ENCODE measurements around the gene SNX9.

DNA sequence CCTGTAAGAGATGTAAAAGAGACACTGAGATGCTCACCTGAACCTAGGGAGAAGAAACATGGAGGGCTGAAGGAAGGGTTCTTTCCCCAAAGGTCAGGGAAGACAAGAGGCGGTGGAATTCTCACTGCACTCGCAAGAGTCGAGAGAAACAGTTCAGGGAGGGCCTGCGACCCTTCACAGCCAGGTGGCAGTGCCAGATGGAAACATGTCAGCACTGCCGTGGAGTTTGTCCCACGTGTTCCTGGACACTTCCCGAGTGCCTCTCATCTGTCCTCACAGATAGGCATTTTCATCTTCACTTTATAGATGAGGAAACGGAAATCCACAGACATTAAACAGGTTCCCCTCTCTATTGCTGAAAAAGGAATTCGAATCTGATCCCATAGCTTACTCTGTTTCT, 88.2 kb downstream of the SNX9 start:
- TF ChIP-seq POLR2A (IDR thresholded peaks at IDR 0.05; ENCODE audit: low read depth, low read length), result no peak
- TF ChIP-seq, protein P1, sequence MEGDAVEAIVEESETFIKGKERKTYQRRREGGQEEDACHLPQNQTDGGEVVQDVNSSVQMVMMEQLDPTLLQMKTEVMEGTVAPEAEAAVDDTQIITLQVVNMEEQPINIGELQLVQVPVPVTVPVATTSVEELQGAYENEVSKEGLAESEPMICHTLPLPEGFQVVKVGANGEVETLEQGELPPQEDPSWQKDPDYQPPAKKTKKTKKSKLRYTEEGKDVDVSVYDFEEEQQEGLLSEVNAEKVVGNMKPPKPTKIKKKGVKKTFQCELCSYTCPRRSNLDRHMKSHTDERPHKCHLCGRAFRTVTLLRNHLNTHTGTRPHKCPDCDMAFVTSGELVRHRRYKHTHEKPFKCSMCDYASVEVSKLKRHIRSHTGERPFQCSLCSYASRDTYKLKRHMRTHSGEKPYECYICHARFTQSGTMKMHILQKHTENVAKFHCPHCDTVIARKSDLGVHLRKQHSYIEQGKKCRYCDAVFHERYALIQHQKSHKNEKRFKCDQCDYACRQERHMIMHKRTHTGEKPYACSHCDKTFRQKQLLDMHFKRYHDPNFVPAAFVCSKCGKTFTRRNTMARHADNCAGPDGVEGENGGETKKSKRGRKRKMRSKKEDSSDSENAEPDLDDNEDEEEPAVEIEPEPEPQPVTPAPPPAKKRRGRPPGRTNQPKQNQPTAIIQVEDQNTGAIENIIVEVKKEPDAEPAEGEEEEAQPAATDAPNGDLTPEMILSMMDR (conservative IDR thresholded peaks at IDR 0.05; ENCODE audit: low read depth, low read length), result no peak
- TF ChIP-seq SMC3 (IDR thresholded peaks at IDR 0.05; ENCODE audit: low read depth, low read length), result no peak
- no peak for TF ChIP-seq MXI1 (IDR thresholded peaks at IDR 0.05; ENCODE audit: borderline replicate concordance, low read depth, low read length)
- no peak for TF ChIP-seq MAFK (IDR thresholded peaks at IDR 0.05; ENCODE audit: low read depth, low read length)
- no peak for TF ChIP-seq RAD21 (IDR thresholded peaks at IDR 0.05; ENCODE audit: low read length)
- no peak for TF ChIP-seq USF2 (IDR thresholded peaks at IDR 0.05; ENCODE audit: low read depth, low read length)
- no peak for TF ChIP-seq CHD1 (IDR thresholded peaks at IDR 0.05; ENCODE audit: low read depth, low read length)
- no peak for TF ChIP-seq BHLHE40 (IDR thresholded peaks at IDR 0.05; ENCODE audit: low read depth, low read length)

Measured in IMR-90 (cell line).